ENCODE measurements around the gene TANGO2. TPM values are rescaled to one million over a fixed set of nuclear protein-coding genes. Genes with fewer than 3 reads are reported as not detected.

The TANGO2 gene
- total RNA-seq, 1 donor from 2014 or later: 10.0 TPM

- no peak overlapping the region for H2AFZ ChIP-seq (replicated peaks)
- Mint-ChIP-seq H3K27me3 (ENCODE audit: insufficient read depth, low read depth) (peaks cover 2% of the 10 kb centered on the region), H3K4me1 (peaks cover 53% of the 10 kb centered on the region), H3K36me3 (peaks cover 8% of the 10 kb centered on the region), H3K27ac (peak overlapping the region; percentile 84), H3K9me3 (no peaks in the 10 kb centered on the region), H3K4me3 (peak overlapping the region; percentile 95)
- H3K36me3 ChIP-seq: no peaks in the 10 kb centered on the region
- peak overlapping the region; percentile 85 for H3K27ac ChIP-seq
- H4K20me1 ChIP-seq (ENCODE audit: low read depth): peaks cover 56% of the 10 kb centered on the region
- H3K4me3 ChIP-seq: peak overlapping the region; percentile 81
- H3K79me2 ChIP-seq (ENCODE audit: low read depth): peaks cover 58% of the 10 kb centered on the region
- peaks cover 31% of the 10 kb centered on the region for H3K4me1 ChIP-seq
- TF ChIP-seq EZH2phosphoT487 (IDR thresholded peaks at IDR 0.05) (no peak), EZH2 (IDR thresholded peaks at IDR 0.05) (no peak)
- H3K9me3 ChIP-seq (ENCODE audit: low read depth): no peaks in the 10 kb centered on the region
- H3K9ac ChIP-seq: peak overlapping the region; percentile 93
- no peaks in the 10 kb centered on the region for H3K27me3 ChIP-seq
- DNase-seq (ENCODE audit: low spot score): peak; percentile 68
- peak overlapping the region; percentile 95 for H3K4me2 ChIP-seq
- H3F3A ChIP-seq (ENCODE audit: low read depth): peaks cover 63% of the 10 kb centered on the region
These were observed 60.1 kb downstream of the TANGO2 start for GRCh38 chr22:20080776-20081654.

- Histone ChIP-seq H3K79me2 (ENCODE audit: low read depth) (peaks cover 81% of the 10 kb centered on the region), H4K20me1 (ENCODE audit: low read depth) (peaks cover 74% of the 10 kb centered on the region), H3K4me1 (peaks cover 31% of the 10 kb centered on the region), H3K27me3 (no peaks in the 10 kb centered on the region), H3K27ac (peak overlapping the region; percentile 72), H2AFZ (replicated peaks) (no peak overlapping the region), H3K36me3 (no peaks in the 10 kb centered on the region), H3K9me3 (ENCODE audit: low read depth) (no peaks in the 10 kb centered on the region), H3F3A (ENCODE audit: low read depth) (peaks cover 56% of the 10 kb centered on the region), H3K4me2 (peak overlapping the region; percentile 95), H3K4me3 (no peak overlapping the region), H3K9ac (peak overlapping the region; percentile 34)
- Mint-ChIP-seq H3K27me3 (ENCODE audit: insufficient read depth, low read depth) (no peaks in the 10 kb centered on the region), H3K4me3 (peak overlapping the region; percentile 58), H3K9me3 (no peaks in the 10 kb centered on the region), H3K4me1 (peaks cover 48% of the 10 kb centered on the region), H3K27ac (peak overlapping the region; percentile 55), H3K36me3 (peaks cover 26% of the 10 kb centered on the region)
- DNase-seq (ENCODE audit: low spot score): no peak
- TF ChIP-seq EZH2phosphoT487 (IDR thresholded peaks at IDR 0.05) (no peak), CTCF (IDR thresholded peaks at IDR 0.05) (no peak), EZH2 (IDR thresholded peaks at IDR 0.05) (no peak)
These were observed 62.4 kb downstream of the TANGO2 start for GRCh38 chr22:20083157-20083890.

GRCh38 chr22:20083891-20084546, 63.1 kb downstream of the TANGO2 start:
- TF ChIP-seq EZH2 (IDR thresholded peaks at IDR 0.05): no peak
- TF ChIP-seq CTCF (IDR thresholded peaks at IDR 0.05): no peak
- TF ChIP-seq EZH2phosphoT487 (IDR thresholded peaks at IDR 0.05): no peak
- Histone ChIP-seq H3K4me3 (no peak overlapping the region), H3K4me1 (peaks cover 31% of the 10 kb centered on the region), H4K20me1 (ENCODE audit: low read depth) (peaks cover 81% of the 10 kb centered on the region), H3K9me3 (ENCODE audit: low read depth) (no peaks in the 10 kb centered on the region), H3K27ac (peak overlapping the region; percentile 52), H3K4me2 (peak overlapping the region; percentile 95), H3F3A (ENCODE audit: low read depth) (peaks cover 51% of the 10 kb centered on the region), H3K27me3 (no peaks in the 10 kb centered on the region), H3K79me2 (ENCODE audit: low read depth) (peaks cover 88% of the 10 kb centered on the region), H2AFZ (replicated peaks) (no peak overlapping the region), H3K36me3 (no peaks in the 10 kb centered on the region), H3K9ac (no peak overlapping the region)
- Mint-ChIP-seq H3K9me3 (no peaks in the 10 kb centered on the region), H3K4me3 (peak overlapping the region; percentile 58), H3K27ac (peak overlapping the region; percentile 55), H3K36me3 (peaks cover 30% of the 10 kb centered on the region), H3K27me3 (ENCODE audit: insufficient read depth, low read depth) (no peaks in the 10 kb centered on the region), H3K4me1 (peaks cover 48% of the 10 kb centered on the region)
- no peak for DNase-seq (ENCODE audit: low spot score)
